T-helper 2 cell treated with Interferon-gamma antibody and Interleukin-4, amounts not matched to agents 5 μg/mL and 100 μg/mL, for 36 hours (primary cell): Measurements from ENCODE around the gene CAB39.

Experiments
- DNase-seq: peaks from one replicate; pipeline ENCODE4 v3.0.0; 2021; ENCODE audit warnings: low spot score
- H3K27ac Mint-ChIP-seq: one replicate; pipeline ENCODE4 v1.8.0; 2021; ENCODE audit warnings: mild to moderate bottlenecking, mixed read lengths
- H3K27me3 Mint-ChIP-seq: one replicate; pipeline ENCODE4 v1.8.0; 2021; ENCODE audit warnings: low read depth, mixed read lengths
- H3K36me3 Mint-ChIP-seq: one replicate; pipeline ENCODE4 v1.8.0; 2021; ENCODE audit warnings: low read depth, mixed read lengths
- H3K4me1 Mint-ChIP-seq: one replicate; pipeline ENCODE4 v1.8.0; 2021; ENCODE audit warnings: low read depth, mixed read lengths
- H3K4me3 Mint-ChIP-seq: one replicate; pipeline ENCODE4 v1.8.0; 2022; ENCODE audit warnings: mild to moderate bottlenecking, moderate library complexity, mixed read lengths
- H3K9me3 Mint-ChIP-seq: one replicate; pipeline ENCODE4 v1.8.0; 2021; ENCODE audit warnings: mixed read lengths

Gene CAB39

GRCh38 chr2:230821991-230822520, 109.4 kb downstream of the CAB39 start:
- Mint-ChIP-seq H3K4me1 (peaks cover 14% of the 10 kb centered on the region), H3K27ac (no peak overlapping the region), H3K27me3 (peaks cover 22% of the 10 kb centered on the region), H3K4me3 (no peak overlapping the region), H3K36me3 (peaks cover 25% of the 10 kb centered on the region), H3K9me3 (no peaks in the 10 kb centered on the region)
- DNase-seq: no peak

GRCh38 chr2:230823264-230823964, 110.8 kb downstream of the CAB39 start:
- Mint-ChIP-seq H3K4me1 (peaks cover 18% of the 10 kb centered on the region), H3K27ac (peak overlapping the region; percentile 7), H3K36me3 (peaks cover 16% of the 10 kb centered on the region), H3K4me3 (no peak overlapping the region), H3K27me3 (peaks cover 29% of the 10 kb centered on the region), H3K9me3 (no peaks in the 10 kb centered on the region)
- no peak for DNase-seq

- Mint-ChIP-seq H3K4me1 (peaks cover 15% of the 10 kb centered on the region), H3K36me3 (peaks cover 9% of the 10 kb centered on the region), H3K27ac (peak overlapping the region; percentile 56), H3K27me3 (peaks cover 35% of the 10 kb centered on the region), H3K9me3 (no peaks in the 10 kb centered on the region), H3K4me3 (peak overlapping the region; percentile 30)
- DNase-seq: peak; percentile 47
Observed at GRCh38 chr2:230824406-230824978, 111.8 kb downstream of the CAB39 start.

GRCh38 chr2:230825354-230825753, 112.7 kb downstream of the CAB39 start:
- peaks cover 42% of the 10 kb centered on the region for H3K27me3 Mint-ChIP-seq
- H3K36me3 Mint-ChIP-seq: peaks cover 4% of the 10 kb centered on the region
- H3K27ac Mint-ChIP-seq: no peak overlapping the region
- no peak for DNase-seq
- H3K4me3 Mint-ChIP-seq: no peak overlapping the region
- peaks cover 17% of the 10 kb centered on the region for H3K4me1 Mint-ChIP-seq
- no peaks in the 10 kb centered on the region for H3K9me3 Mint-ChIP-seq

GRCh38 chr2:230827774-230828271, 115.2 kb downstream of the CAB39 start:
- H3K4me3 Mint-ChIP-seq: peak overlapping the region; percentile 30
- H3K9me3 Mint-ChIP-seq: no peaks in the 10 kb centered on the region
- no peak for DNase-seq
- H3K4me1 Mint-ChIP-seq: peaks cover 17% of the 10 kb centered on the region
- no peak overlapping the region for H3K27ac Mint-ChIP-seq
- H3K27me3 Mint-ChIP-seq: peaks cover 66% of the 10 kb centered on the region
- no peaks in the 10 kb centered on the region for H3K36me3 Mint-ChIP-seq

- H3K36me3 Mint-ChIP-seq: no peaks in the 10 kb centered on the region
- H3K4me1 Mint-ChIP-seq: peaks cover 17% of the 10 kb centered on the region
- no peak overlapping the region for H3K27ac Mint-ChIP-seq
- H3K9me3 Mint-ChIP-seq: no peaks in the 10 kb centered on the region
- H3K27me3 Mint-ChIP-seq: peaks cover 69% of the 10 kb centered on the region
- peak overlapping the region; percentile 47 for H3K4me3 Mint-ChIP-seq
- DNase-seq: peak; percentile 58
Observed at GRCh38 chr2:230828272-230828961, 115.8 kb downstream of the CAB39 start.

- Mint-ChIP-seq H3K27ac (no peak overlapping the region), H3K4me1 (peaks cover 17% of the 10 kb centered on the region), H3K9me3 (no peaks in the 10 kb centered on the region), H3K27me3 (peaks cover 73% of the 10 kb centered on the region), H3K4me3 (no peak overlapping the region), H3K36me3 (no peaks in the 10 kb centered on the region)
- DNase-seq: no peak
Observed at GRCh38 chr2:230829293-230829692, 116.7 kb downstream of the CAB39 start.

- Mint-ChIP-seq H3K4me3 (no peak overlapping the region), H3K4me1 (peaks cover 16% of the 10 kb centered on the region), H3K27me3 (peaks cover 71% of the 10 kb centered on the region), H3K9me3 (no peaks in the 10 kb centered on the region), H3K36me3 (no peaks in the 10 kb centered on the region), H3K27ac (no peak overlapping the region)
- no peak for DNase-seq
Observed at GRCh38 chr2:230829959-230830358, 117.3 kb downstream of the CAB39 start.

- Mint-ChIP-seq H3K27ac (no peak overlapping the region), H3K4me1 (peaks cover 19% of the 10 kb centered on the region), H3K27me3 (peaks cover 70% of the 10 kb centered on the region), H3K9me3 (no peaks in the 10 kb centered on the region), H3K36me3 (no peaks in the 10 kb centered on the region), H3K4me3 (no peak overlapping the region)
- DNase-seq: no peak
Observed at GRCh38 chr2:230830428-230830827, 117.8 kb downstream of the CAB39 start.

- Mint-ChIP-seq H3K9me3 (peaks cover 6% of the 10 kb centered on the region), H3K36me3 (peaks cover 1% of the 10 kb centered on the region), H3K4me3 (no peak overlapping the region), H3K27ac (no peak overlapping the region), H3K27me3 (peaks cover 21% of the 10 kb centered on the region), H3K4me1 (peaks cover 3% of the 10 kb centered on the region)
- no peak for DNase-seq
Observed at GRCh38 chr2:230840301-230840700, 127.7 kb downstream of the CAB39 start.

- Mint-ChIP-seq H3K4me1 (peaks cover 3% of the 10 kb centered on the region), H3K27me3 (peaks cover 28% of the 10 kb centered on the region), H3K4me3 (no peak overlapping the region), H3K9me3 (peaks cover 6% of the 10 kb centered on the region), H3K36me3 (peaks cover 1% of the 10 kb centered on the region), H3K27ac (no peak overlapping the region)
- no peak for DNase-seq
Observed at GRCh38 chr2:230842473-230842872, 129.8 kb downstream of the CAB39 start.

- H3K4me3 Mint-ChIP-seq: no peak overlapping the region
- peaks cover 6% of the 10 kb centered on the region for H3K4me1 Mint-ChIP-seq
- H3K27ac Mint-ChIP-seq: no peak overlapping the region
- peaks cover 28% of the 10 kb centered on the region for H3K27me3 Mint-ChIP-seq
- H3K36me3 Mint-ChIP-seq: peaks cover 1% of the 10 kb centered on the region
- peaks cover 5% of the 10 kb centered on the region for H3K9me3 Mint-ChIP-seq
- DNase-seq: no peak
Observed at GRCh38 chr2:230843132-230843531, 130.5 kb downstream of the CAB39 start.

GRCh38 chr2:230846360-230846759, 133.7 kb downstream of the CAB39 start:
- Mint-ChIP-seq H3K4me3 (no peak overlapping the region), H3K27me3 (peaks cover 43% of the 10 kb centered on the region), H3K36me3 (no peaks in the 10 kb centered on the region), H3K9me3 (no peaks in the 10 kb centered on the region), H3K27ac (no peak overlapping the region), H3K4me1 (peaks cover 6% of the 10 kb centered on the region)
- no peak for DNase-seq

- Mint-ChIP-seq H3K27me3 (peaks cover 51% of the 10 kb centered on the region), H3K36me3 (no peaks in the 10 kb centered on the region), H3K4me1 (peaks cover 6% of the 10 kb centered on the region), H3K27ac (peak overlapping the region; percentile 43), H3K4me3 (no peak overlapping the region), H3K9me3 (no peaks in the 10 kb centered on the region)
- DNase-seq: peak; percentile 87
Observed at GRCh38 chr2:230847883-230848388, 135.3 kb downstream of the CAB39 start.
